Muscle of leg (tissue), 11 donors: ENCODE measurements around the gene STK11. TPM values are rescaled to one million over a fixed set of nuclear protein-coding genes. Genes with fewer than 3 reads are reported as not detected.
A peak's percentile ranks its signal among the peaks of the same experiment; 100 is the strongest.

Experiments
- DNase-seq: peaks from one replicate; pipeline ENCODE4 v3.0.0; 2013
- H3K27ac ChIP-seq: one replicate; pipeline ENCODE4 v1.5.1; 2013; ENCODE audit warnings: mild to moderate bottlenecking, low read length, control low read depth
- H3K27me3 ChIP-seq: one replicate; pipeline ENCODE4 v1.6.1; 2013; ENCODE audit warnings: low read length; ENCODE audit not compliant: control insufficient read depth, insufficient read depth
- H3K36me3 ChIP-seq: one replicate; pipeline ENCODE4 v1.6.1; 2013; ENCODE audit warnings: low read length; ENCODE audit not compliant: control insufficient read depth, insufficient read depth
- H3K4me1 ChIP-seq: one replicate; pipeline ENCODE4 v1.6.1; 2013; ENCODE audit warnings: low read length; ENCODE audit not compliant: control insufficient read depth, insufficient read depth
- H3K4me3 ChIP-seq: one replicate; pipeline ENCODE4 v1.5.1; 2013; ENCODE audit warnings: low read length, control low read depth
- H3K9me3 ChIP-seq: replicated peaks from 2 replicates; pipeline ENCODE4 v1.6.1; 2013; ENCODE audit warnings: low read depth, low read length; ENCODE audit not compliant: control insufficient read depth
- WGBS: methylation state at CpG from one replicate; pipeline ENCODE4 v1.1.5; 2013; ENCODE audit warnings: missing lambda C conversion rate; ENCODE audit not compliant: insufficient coverage; 5-methylcytosine and 5-hydroxymethylcytosine counted together
- polyA plus RNA-seq, 8 donors: library from polyadenylated mRNA; unstranded; fragments of 120-200 nt; gene quantifications; one replicate each; pipeline versions ENCODE4 v1.2.1 to v1.2.3, GENCODE V29; 2013; ENCODE audit warnings: inconsistent platforms in 1 of 8, low replicate concordance in 1 of 8; ENCODE audit not compliant: insufficient read length in 8 of 8, insufficient read depth in 1 of 8
- total RNA-seq: library from RNA; stranded (reverse); fragments of 120-200 nt; gene quantifications from one replicate; pipeline ENCODE4 v1.2.4, GENCODE V29; 2013

Gene STK11
- total and polyA plus RNA-seq, 9 donors: 45.3 to 59.1 (median 56.6) TPM

DNA sequence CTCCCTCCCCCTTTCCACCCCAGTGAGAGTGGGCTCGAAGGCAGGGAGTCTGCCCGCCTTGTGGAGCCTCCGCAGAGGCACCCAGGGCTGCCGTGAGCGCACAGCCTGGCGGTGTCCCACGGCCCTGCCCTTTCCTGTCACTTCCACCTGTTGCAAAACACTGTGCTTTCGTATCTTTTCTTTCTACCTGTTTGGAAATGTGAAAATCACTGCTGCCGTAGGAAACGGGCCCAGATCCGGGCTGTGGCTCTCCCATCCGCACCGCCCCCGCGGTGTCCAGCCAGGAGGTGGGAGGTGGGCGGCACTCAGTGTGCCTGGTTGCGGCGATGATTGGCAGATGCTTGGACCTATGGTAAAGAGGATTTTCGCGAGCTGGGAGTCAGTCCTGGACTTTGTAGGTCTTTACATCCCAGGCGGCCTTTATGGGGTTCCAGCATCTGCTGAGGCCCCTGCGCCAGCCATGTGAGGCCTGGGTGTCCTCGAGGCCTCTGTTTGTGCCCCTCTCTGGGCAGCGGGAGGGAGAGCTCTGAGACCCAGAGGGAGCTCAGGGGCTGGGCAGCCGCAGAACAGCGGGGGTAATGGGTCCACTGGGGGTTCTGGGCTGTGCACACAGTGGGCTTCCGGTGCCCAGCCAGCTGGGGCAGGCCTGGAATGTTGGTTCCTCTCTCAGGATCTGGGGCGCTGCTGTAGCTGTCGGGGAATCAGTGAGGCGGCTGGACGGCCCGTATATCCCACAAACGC is 6.1 kb downstream of the STK11 start:
- Histone ChIP-seq H3K36me3 (peaks cover 20% of the 10 kb centered on the region), H3K27me3 (no peaks in the 10 kb centered on the region), H3K4me1 (peaks cover 85% of the 10 kb centered on the region), H3K27ac (no peak overlapping the region), H3K9me3 (no peaks in the 10 kb centered on the region), H3K4me3 (no peak overlapping the region)
- DNase-seq: peak; percentile 80
- 59% methylated on average over 22 of the region's 33 CpGs for WGBS

DNA sequence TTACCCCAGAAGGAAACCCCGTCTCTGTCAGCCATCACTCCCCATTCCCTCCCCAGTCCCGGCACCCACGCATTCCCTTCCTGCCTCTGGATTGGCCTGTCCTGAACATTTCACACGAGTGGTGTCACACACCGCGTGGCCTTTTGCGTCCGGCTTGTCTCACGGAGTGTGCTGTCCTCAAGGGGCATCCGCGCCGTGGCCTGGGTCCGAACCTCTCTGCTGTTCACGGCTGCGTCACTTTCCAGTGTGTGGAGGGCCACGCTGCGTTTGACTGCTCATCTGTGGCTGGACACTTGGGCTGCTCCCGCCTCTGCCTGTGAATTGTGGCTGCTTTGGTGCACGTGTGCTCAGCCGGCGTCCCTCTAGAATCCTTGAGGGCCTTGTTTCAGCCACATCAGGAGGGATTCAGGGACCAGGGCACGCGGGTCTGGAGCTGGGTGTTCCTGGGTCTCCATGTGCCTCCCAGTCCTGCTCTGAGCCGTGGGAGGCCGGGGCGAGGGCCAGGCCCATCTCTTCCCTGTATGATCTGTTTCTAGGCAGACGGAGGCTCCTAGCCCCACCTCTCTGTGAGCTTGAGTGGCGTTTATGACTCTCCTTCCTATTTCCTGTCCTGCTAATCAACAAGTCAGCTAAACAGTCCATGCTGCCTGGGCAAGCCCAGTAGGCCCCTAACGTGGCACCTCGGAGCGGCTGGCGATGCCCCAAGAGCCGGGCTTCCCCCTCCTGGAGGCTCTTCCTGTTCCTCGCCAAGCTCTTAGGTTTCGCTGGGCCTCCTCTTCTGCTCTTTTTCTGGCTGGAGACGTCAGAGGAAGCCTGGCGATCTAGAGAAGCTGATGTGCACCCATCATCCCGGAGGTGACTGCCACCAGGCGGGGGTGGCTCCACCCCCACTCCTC is 8.1 kb downstream of the STK11 start:
- Histone ChIP-seq H3K9me3 (no peaks in the 10 kb centered on the region), H3K27me3 (no peaks in the 10 kb centered on the region), H3K36me3 (peaks cover 22% of the 10 kb centered on the region), H3K27ac (peak overlapping the region; percentile 87), H3K4me1 (peaks cover 88% of the 10 kb centered on the region), H3K4me3 (no peak overlapping the region)
- DNase-seq: peak; percentile 88
- WGBS: 51% methylated on average over 36 of the region's 39 CpGs

- H3K4me1 ChIP-seq: peaks cover 88% of the 10 kb centered on the region
- H3K36me3 ChIP-seq: peaks cover 27% of the 10 kb centered on the region
- DNase-seq: no peak
- H3K9me3 ChIP-seq: no peaks in the 10 kb centered on the region
- H3K27ac ChIP-seq: peak overlapping the region; percentile 87
- 69% methylated on average over 12 of the region's 21 CpGs for WGBS
- no peak overlapping the region for H3K4me3 ChIP-seq
- no peaks in the 10 kb centered on the region for H3K27me3 ChIP-seq
Observed at GRCh38 chr19:1214299-1214861, 8.8 kb downstream of the STK11 start.

GRCh38 chr19:1214862-1215731 is 9.5 kb downstream of the STK11 start:
- DNase-seq: no peak
- 78% methylated on average over 15 of the region's 26 CpGs for WGBS
- peaks cover 25% of the 10 kb centered on the region for H3K36me3 ChIP-seq
- no peaks in the 10 kb centered on the region for H3K27me3 ChIP-seq
- no peak overlapping the region for H3K4me3 ChIP-seq
- peak overlapping the region; percentile 87 for H3K27ac ChIP-seq
- no peaks in the 10 kb centered on the region for H3K9me3 ChIP-seq
- H3K4me1 ChIP-seq: peaks cover 83% of the 10 kb centered on the region

DNA sequence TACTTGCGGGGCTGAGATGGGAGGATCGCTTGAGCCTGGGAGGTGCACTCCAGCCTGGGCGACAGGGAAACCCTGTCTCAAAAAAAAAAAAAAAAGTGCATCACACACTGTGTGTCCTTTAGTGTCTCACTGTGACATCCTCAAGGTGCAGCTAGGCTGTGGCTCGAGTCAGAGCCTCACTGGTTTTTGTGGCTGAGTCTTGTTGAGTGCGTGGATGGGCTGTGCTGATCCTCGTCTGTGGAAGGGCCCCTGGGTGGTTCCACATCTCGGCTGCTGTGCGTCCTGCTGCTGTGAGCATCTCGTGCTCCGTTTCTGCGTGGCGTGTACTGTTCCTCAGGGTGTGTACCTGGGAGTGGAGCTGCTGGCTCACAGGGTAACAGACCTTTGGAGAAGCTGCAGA is 11.2 kb downstream of the STK11 start:
- 78% methylated on average over 9 of the region's 12 CpGs for WGBS
- Histone ChIP-seq H3K27me3 (no peaks in the 10 kb centered on the region), H3K4me1 (peaks cover 86% of the 10 kb centered on the region), H3K9me3 (no peaks in the 10 kb centered on the region), H3K36me3 (peaks cover 34% of the 10 kb centered on the region), H3K27ac (peak overlapping the region; percentile 87), H3K4me3 (no peak overlapping the region)
- DNase-seq: no peak

- no peak overlapping the region for H3K4me3 ChIP-seq
- DNase-seq: peak; percentile 80
- H3K9me3 ChIP-seq: no peaks in the 10 kb centered on the region
- peaks cover 86% of the 10 kb centered on the region for H3K4me1 ChIP-seq
- peak overlapping the region; percentile 87 for H3K27ac ChIP-seq
- 68% methylated on average over 12 of the region's 15 CpGs for WGBS
- no peaks in the 10 kb centered on the region for H3K27me3 ChIP-seq
- H3K36me3 ChIP-seq: peaks cover 40% of the 10 kb centered on the region
Observed at GRCh38 chr19:1217366-1217765, 11.8 kb downstream of the STK11 start.

DNA sequence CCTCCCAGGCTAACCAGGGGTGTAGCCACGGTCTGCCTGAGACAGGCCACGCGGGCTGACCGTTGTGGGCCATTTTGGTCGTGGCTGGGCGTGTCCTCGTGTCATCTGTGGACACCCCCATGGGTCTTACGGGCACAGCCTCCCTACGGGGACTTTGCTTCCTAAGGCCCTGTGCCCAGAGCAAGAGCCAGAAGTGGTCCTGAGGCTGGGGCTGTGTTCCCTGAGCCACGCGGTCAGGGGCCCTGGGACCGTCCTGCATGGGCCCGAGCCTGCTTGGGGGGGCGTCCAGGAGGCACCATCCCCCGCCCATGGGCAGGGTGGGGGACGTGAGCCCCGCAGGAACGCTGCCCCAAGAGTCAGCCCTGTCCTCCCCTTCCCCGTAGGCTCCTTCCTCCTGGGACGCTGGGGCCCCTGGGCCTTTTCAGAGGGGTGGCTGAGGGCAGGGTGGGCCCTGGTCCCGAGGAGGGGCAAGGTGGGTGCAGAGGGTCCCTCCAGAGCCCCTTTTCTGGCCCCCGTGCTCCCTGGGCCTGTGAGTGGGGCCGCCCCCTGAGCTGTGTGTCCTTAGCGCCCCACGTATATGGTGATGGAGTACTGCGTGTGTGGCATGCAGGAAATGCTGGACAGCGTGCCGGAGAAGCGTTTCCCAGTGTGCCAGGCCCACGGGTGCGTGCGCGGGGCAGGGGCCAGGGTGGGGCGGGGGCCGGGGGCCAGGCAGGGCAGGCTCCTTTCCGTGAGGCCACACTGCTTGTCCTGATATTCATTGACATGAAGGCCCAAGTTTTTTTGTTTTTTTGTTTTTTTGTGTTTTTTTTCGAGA is 13.4 kb downstream of the STK11 start:
- 76% methylated on average over 24 of the region's 37 CpGs for WGBS
- H3K4me1 ChIP-seq: peaks cover 85% of the 10 kb centered on the region

GRCh38 chr19:1219786-1220476 is 14.4 kb downstream of the STK11 start:
- Histone ChIP-seq H3K27me3 (no peaks in the 10 kb centered on the region), H3K4me3 (no peak overlapping the region), H3K27ac (no peak overlapping the region), H3K4me1 (peaks cover 75% of the 10 kb centered on the region), H3K36me3 (peaks cover 60% of the 10 kb centered on the region), H3K9me3 (no peaks in the 10 kb centered on the region)
- DNase-seq: no peak
- WGBS: 86% methylated on average over 17 of the region's 19 CpGs

More for the DNA sequence above, 13.4 kb downstream of the STK11 start:
- no peaks in the 10 kb centered on the region for H3K9me3 ChIP-seq
- no peak overlapping the region for H3K4me3 ChIP-seq
- H3K36me3 ChIP-seq: peaks cover 50% of the 10 kb centered on the region
- peak overlapping the region; percentile 87 for H3K27ac ChIP-seq
- DNase-seq: no peak
- H3K27me3 ChIP-seq: no peaks in the 10 kb centered on the region
